HUDEP-2 (cell line): ENCODE measurements around the gene ZNF106.

ENCODE experiments used
- DNase-seq, 76 experiments: peaks; one replicate each; lab custom pipeline; 2025; ENCODE audit not compliant: unreplicated experiment in 76 of 76; lab: John Stamatoyannopoulos, UW

Gene ZNF106

GRCh38 chr15:42483677-42484076, 7.3 kb downstream of the ZNF106 start:
- DNase-seq: no peak

GRCh38 chr15:42482701-42483100, 8.2 kb downstream of the ZNF106 start:
- no peak for DNase-seq

GRCh38 chr15:42474827-42475226, 16.1 kb downstream of the ZNF106 start:
- no peak for DNase-seq

- no peak for DNase-seq
Observed at GRCh38 chr15:42471002-42471401, 19.9 kb downstream of the ZNF106 start.

- DNase-seq: no peak
Observed at GRCh38 chr15:42465520-42466259, 25.3 kb downstream of the ZNF106 start.

GRCh38 chr15:42461261-42461660, 29.7 kb downstream of the ZNF106 start:
- DNase-seq: no peak

GRCh38 chr15:42457445-42458442, 33.2 kb downstream of the ZNF106 start:
- no peak for DNase-seq

GRCh38 chr15:42456971-42457370, 34.0 kb downstream of the ZNF106 start:
- DNase-seq: no peak

- no peak for DNase-seq
Observed at GRCh38 chr15:42456531-42456930, 34.4 kb downstream of the ZNF106 start.

GRCh38 chr15:42453826-42454225, 37.1 kb downstream of the ZNF106 start:
- DNase-seq: no peak

- DNase-seq: no peak
Observed at GRCh38 chr15:42450425-42450790, 40.5 kb downstream of the ZNF106 start.

GRCh38 chr15:42449770-42450424, 41.0 kb downstream of the ZNF106 start:
- no peak for DNase-seq

- no peak for DNase-seq
Observed at GRCh38 chr15:42448281-42448680, 42.7 kb downstream of the ZNF106 start.

- DNase-seq: no peak
Observed at GRCh38 chr15:42447599-42447998, 43.3 kb downstream of the ZNF106 start.

GRCh38 chr15:42445551-42445950, 45.4 kb downstream of the ZNF106 start:
- DNase-seq: no peak

GRCh38 chr15:42444415-42445063, 46.4 kb downstream of the ZNF106 start:
- DNase-seq: no peak

GRCh38 chr15:42427429-42428223, 63.3 kb downstream of the ZNF106 start:
- DNase-seq: no peak

- no peak for DNase-seq
Observed at GRCh38 chr15:42421376-42421775, 69.6 kb downstream of the ZNF106 start.

GRCh38 chr15:42419369-42419768, 71.6 kb downstream of the ZNF106 start:
- DNase-seq: no peak

GRCh38 chr15:42413920-42414319, 77.0 kb downstream of the ZNF106 start:
- no peak for DNase-seq
